H1 (cell line): ENCODE measurements around the gene PRAME. TPM values are rescaled to one million over a fixed set of nuclear protein-coding genes. Genes with fewer than 3 reads are reported as not detected.

Experiments used
- CHD7 ChIP-seq: fragments of 300-600 bp; sonication (generic); IDR thresholded peaks from 2 replicates; pipeline ENCODE4 v1.7.1; 2012; ENCODE audit warnings: low read length, moderate library complexity, mild to moderate bottlenecking, inconsistent platforms; ENCODE audit not compliant: insufficient replicate concordance
- RFX5 ChIP-seq: IDR thresholded peaks from 2 replicates; pipeline ENCODE4 v1.6.1; 2011; ENCODE audit warnings: low read depth, low read length, improper control_type of control experiment, borderline replicate concordance
- polyA plus RNA-seq, 7 experiments: library from polyadenylated mRNA; depleted of rRNA in 3 of 7; stranded (reverse) in 5 of 7; unstranded in 2 of 7; fragments of >200 nt in 5 of 7; fragments of 200-250 nt in 2 of 7; gene quantifications; 1 replicate in 5 of 7; 2 replicates in 1 of 7; 4 replicates in 1 of 7; pipeline versions ENCODE4 v1.2.1 to v1.2.3, GENCODE V29; 2011 to 2013; ENCODE audit warnings: missing spikeins in 2 of 7, mixed read lengths in 2 of 7
- total RNA-seq: library from RNA; stranded (reverse); fragmentation: NEBNext Ultra II Directional; extraction: Animal tissue kit (Norgen Biotek cat#: 25700); gene quantifications from 2 replicates; pipeline ENCODE4 v1.2.1, GENCODE V29; 2021

PRAME gene
- total and polyA plus RNA-seq, 2 of the 8 experiments (the other 6 are each of a cell fraction or from before 2014, with no cell fraction given): 0.15 to 1.1 TPM

GRCh38 chr22:22591348-22592299 is 32.6 kb upstream of the PRAME start (continued):
- TF ChIP-seq RFX5: no peak
- TF ChIP-seq CHD7: no peak
- TF ChIP-seq, all 59 proteins: peak for 0
